ENCODE results near the gene SP3. TPM values are rescaled to one million over a fixed set of nuclear protein-coding genes. Genes with fewer than 3 reads are reported as not detected.

SP3 gene
- polyA plus RNA-seq, 1 experiment, result 71.8 TPM

DNA sequence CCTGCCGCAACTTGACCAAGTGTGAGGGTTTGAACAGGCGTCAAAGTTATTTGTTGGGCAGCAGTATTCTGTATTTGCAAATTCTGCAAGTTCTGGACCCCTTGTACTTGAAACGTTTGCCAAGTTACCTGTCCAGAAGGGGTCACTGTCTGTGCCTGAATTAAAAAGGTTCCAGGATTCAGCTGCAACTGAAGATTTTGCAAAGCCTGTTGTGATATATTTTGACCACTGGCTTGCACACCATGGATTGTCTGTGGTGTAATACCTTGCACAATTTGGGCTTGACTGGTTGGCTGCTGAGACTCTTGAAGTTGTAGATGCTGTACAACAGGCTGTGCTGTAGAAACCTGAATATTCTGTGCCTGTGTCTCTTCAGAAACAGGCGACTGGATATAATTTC is 10.2 kb downstream of the SP3 start:
- ChIA-PET POLR2A (no interaction called here), CTCF (no interaction called here)
- no peak for DNase-seq (ENCODE audit: low read depth, low spot score)
- TF ChIP-seq, protein P1, sequence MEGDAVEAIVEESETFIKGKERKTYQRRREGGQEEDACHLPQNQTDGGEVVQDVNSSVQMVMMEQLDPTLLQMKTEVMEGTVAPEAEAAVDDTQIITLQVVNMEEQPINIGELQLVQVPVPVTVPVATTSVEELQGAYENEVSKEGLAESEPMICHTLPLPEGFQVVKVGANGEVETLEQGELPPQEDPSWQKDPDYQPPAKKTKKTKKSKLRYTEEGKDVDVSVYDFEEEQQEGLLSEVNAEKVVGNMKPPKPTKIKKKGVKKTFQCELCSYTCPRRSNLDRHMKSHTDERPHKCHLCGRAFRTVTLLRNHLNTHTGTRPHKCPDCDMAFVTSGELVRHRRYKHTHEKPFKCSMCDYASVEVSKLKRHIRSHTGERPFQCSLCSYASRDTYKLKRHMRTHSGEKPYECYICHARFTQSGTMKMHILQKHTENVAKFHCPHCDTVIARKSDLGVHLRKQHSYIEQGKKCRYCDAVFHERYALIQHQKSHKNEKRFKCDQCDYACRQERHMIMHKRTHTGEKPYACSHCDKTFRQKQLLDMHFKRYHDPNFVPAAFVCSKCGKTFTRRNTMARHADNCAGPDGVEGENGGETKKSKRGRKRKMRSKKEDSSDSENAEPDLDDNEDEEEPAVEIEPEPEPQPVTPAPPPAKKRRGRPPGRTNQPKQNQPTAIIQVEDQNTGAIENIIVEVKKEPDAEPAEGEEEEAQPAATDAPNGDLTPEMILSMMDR (IDR thresholded peaks at IDR 0.05; ENCODE audit: low read depth, low read length), result no peak
- no peaks in the 10 kb centered on the region for H3K27me3 ChIP-seq (ENCODE audit: control insufficient read depth, insufficient read depth, low read length)
- no peak overlapping the region for H3K27ac ChIP-seq (ENCODE audit: low read depth, low read length)
- H3K4me3 ChIP-seq (ENCODE audit: low read depth, low read length), result no peak overlapping the region
- no peaks in the 10 kb centered on the region; the same call in 1 of the 2 replicates for H3K9me3 ChIP-seq (ENCODE audit: control insufficient read depth, insufficient read depth, low read length)

DNA sequence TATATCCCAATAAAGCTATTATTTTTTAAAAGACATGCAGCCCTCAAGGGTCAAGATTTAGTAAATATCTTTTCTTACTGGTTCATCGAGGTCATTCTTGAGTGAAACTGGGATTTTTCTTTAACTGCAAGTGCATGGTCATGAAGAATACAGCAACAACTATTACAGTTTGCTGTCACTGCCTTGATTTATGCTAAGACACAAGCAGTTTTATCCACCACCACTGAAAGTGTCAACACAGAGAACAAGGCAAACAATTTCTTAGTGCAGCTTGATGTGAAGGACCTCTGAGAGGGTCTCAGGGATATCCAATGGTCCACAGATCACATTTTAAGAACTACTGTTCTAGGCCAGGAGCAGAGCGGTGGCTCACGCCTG is 12.1 kb downstream of the SP3 start:
- TF ChIP-seq, protein P1 (IDR thresholded peaks at IDR 0.05; ENCODE audit: low read depth, low read length), result no peak
- ChIA-PET POLR2A (no interaction called here), CTCF (interaction anchor here (0.5 kb wide), 1 partner anchor 79 kb away, joined by 5 read pairs; no protein-coding TSS in a partner anchor)
- Histone ChIP-seq H3K4me3 (ENCODE audit: low read depth, low read length) (no peak overlapping the region), H3K27ac (ENCODE audit: low read depth, low read length) (no peak overlapping the region), H3K9me3 (ENCODE audit: control insufficient read depth, insufficient read depth, low read length) (no peaks in the 10 kb centered on the region), H3K27me3 (ENCODE audit: control insufficient read depth, insufficient read depth, low read length) (no peaks in the 10 kb centered on the region)
- no peak for DNase-seq (ENCODE audit: low read depth, low spot score)

DNA sequence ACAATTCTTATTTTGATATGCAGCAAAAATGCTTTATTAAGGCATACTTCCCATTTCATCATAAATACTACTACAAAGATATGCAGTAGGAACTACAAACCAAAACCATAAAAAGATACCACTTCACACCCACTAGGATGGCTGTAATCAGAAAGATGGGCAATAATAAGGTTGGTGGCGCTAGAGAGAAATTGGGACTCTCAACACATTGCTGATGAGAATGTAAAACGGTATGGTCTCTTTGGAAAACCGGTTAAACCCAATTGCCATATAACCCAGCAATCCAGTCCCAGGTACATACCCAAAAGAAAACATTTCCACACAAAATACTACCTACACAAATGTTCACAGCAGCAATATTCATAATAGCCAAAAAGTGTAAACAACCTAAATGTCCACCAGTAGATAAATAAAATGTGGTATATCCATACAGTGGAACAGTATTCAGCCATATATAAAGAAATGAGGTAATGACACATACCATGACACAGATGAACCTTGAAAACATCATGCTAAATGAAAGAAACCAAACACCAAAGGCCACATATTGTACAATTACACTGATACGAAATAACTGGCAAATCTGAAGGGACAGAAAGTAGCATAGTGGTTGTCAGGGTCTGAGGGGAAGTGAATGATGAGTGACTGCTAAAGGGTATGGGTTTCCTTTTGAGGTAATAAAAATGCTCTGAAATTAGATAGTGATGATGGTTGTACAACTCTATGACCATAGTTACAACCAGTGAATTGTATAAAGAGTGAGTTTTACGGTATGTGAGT is 12.7 kb downstream of the SP3 start:
- DNase-seq (ENCODE audit: low read depth, low spot score), result no peak
- ChIA-PET CTCF (interaction anchor here (0.5 kb wide), 1 partner anchor 80 kb away, joined by 5 read pairs; no protein-coding TSS in a partner anchor), POLR2A (no interaction called here)
- TF ChIP-seq, protein P1 (IDR thresholded peaks at IDR 0.05; ENCODE audit: low read depth, low read length), result no peak
- Histone ChIP-seq H3K9me3 (ENCODE audit: control insufficient read depth, insufficient read depth, low read length) (no peaks in the 10 kb centered on the region), H3K4me3 (ENCODE audit: low read depth, low read length) (no peak overlapping the region), H3K27me3 (ENCODE audit: control insufficient read depth, insufficient read depth, low read length) (no peaks in the 10 kb centered on the region), H3K27ac (ENCODE audit: low read depth, low read length) (no peak overlapping the region)

DNA sequence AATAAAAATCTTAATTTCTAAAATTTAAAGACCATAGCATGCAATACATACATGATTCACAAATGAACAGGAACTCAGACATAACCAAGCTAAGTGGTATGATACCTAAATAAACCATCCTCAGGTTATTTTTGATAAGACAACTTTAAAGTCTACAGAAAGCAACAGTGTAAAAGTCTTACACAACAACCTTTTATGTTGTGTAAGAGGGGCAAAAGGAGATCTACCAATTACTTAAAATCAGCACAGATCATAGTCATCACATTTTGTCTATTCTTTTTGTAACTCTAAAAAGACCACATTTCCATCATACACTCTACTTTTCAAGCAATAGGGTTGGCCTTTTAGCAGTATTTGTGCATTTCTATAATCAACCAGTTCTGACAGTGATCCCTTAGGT is 16.3 kb downstream of the SP3 start:
- POLR2A ChIA-PET, result no interaction called here
- H3K27me3 ChIP-seq (ENCODE audit: control insufficient read depth, insufficient read depth, low read length), result no peaks in the 10 kb centered on the region
- no peaks in the 10 kb centered on the region for H3K9me3 ChIP-seq (ENCODE audit: control insufficient read depth, insufficient read depth, low read length)
- TF ChIP-seq, protein P1 (IDR thresholded peaks at IDR 0.05; ENCODE audit: low read depth, low read length), result no peak
- no peak for DNase-seq (ENCODE audit: low read depth, low spot score)
- H3K27ac ChIP-seq (ENCODE audit: low read depth, low read length), result no peak overlapping the region
- H3K4me3 ChIP-seq (ENCODE audit: low read depth, low read length), result no peak overlapping the region
- CTCF ChIA-PET, result no interaction called here

DNA sequence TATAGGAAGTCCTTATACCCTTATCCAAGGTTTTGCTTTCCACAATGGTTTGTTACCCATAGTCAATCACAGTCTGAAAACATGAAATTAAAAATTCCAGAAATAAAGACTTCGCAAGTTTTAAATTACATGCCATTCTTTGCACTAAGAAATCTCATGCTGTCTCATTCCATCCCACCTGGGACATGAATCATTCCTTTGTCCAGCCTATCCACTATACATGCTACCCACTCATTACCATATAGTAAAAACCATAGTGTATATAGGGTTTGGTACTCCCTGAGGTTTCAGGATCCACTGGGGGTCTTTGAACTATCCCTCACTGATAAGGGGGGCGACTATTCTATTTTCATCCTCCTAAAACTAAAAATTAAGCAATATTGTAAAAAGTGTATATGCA is 17.0 kb downstream of the SP3 start:
- DNase-seq (ENCODE audit: low read depth, low spot score), result no peak
- ChIA-PET POLR2A (no interaction called here), CTCF (no interaction called here)
- TF ChIP-seq, protein P1 (IDR thresholded peaks at IDR 0.05; ENCODE audit: low read depth, low read length), result no peak
- Histone ChIP-seq H3K9me3 (ENCODE audit: control insufficient read depth, insufficient read depth, low read length) (no peaks in the 10 kb centered on the region), H3K27ac (ENCODE audit: low read depth, low read length) (no peak overlapping the region), H3K27me3 (ENCODE audit: control insufficient read depth, insufficient read depth, low read length) (no peaks in the 10 kb centered on the region), H3K4me3 (ENCODE audit: low read depth, low read length) (no peak overlapping the region)
